Activated T-helper 1 cell treated with anti-CD3 and anti-CD28 coated beads, Interleukin-12 subunit alpha, Interleukin-12 subunit beta, Interleukin-2, Interleukin-4 antibody, amounts not matched to agents 30 ng/mL and 10 ng/mL and 1 ng/mL, durations not matched to agents 14 hours and 24 hours and 36 hours (primary cell): ENCODE data around the gene TRMO. TPM values are rescaled to one million over a fixed set of nuclear protein-coding genes. Genes with fewer than 3 reads are reported as not detected.
A peak's percentile ranks its signal among the peaks of the same experiment; 100 is the strongest.
"Not testable (repeated sequence)": the region's sequence is repeated elsewhere in the genome, so short reads cannot be mapped to it uniquely, and the experiment has no call there.

ENCODE experiments used
- DNase-seq: peaks from one replicate; pipeline ENCODE4 v3.0.0; 2021; ENCODE audit warnings: low spot score
- H3K27ac Mint-ChIP-seq: one replicate; pipeline ENCODE4 v1.8.0; 2021; ENCODE audit warnings: mild to moderate bottlenecking, mixed read lengths
- H3K27me3 Mint-ChIP-seq: one replicate; pipeline ENCODE4 v1.8.0; 2022; ENCODE audit warnings: mild to moderate bottlenecking, moderate library complexity, mixed read lengths; ENCODE audit not compliant: insufficient read depth
- H3K36me3 Mint-ChIP-seq: one replicate; pipeline ENCODE4 v1.8.0; 2021; ENCODE audit warnings: low read depth, mixed read lengths
- H3K4me1 Mint-ChIP-seq: one replicate; pipeline ENCODE4 v1.8.0; 2021; ENCODE audit warnings: low read depth, mixed read lengths
- H3K4me3 Mint-ChIP-seq: one replicate; pipeline ENCODE4 v1.8.0; 2021; ENCODE audit warnings: mild to moderate bottlenecking, moderate library complexity, mixed read lengths
- H3K9me3 Mint-ChIP-seq: one replicate; pipeline ENCODE4 v1.8.0; 2021; ENCODE audit warnings: mixed read lengths
- intact Hi-C: fragments of 100-400 bp; cut with micrococcal nuclease; formaldehyde crosslinking; loops from one replicate; pipeline ENCODE4 v1.15.1; 2024
- total RNA-seq: library from RNA; stranded (reverse); gene quantifications from 2 replicates; pipeline ENCODE4 v1.2.3, GENCODE V29; 2022

The TRMO gene, protein sequence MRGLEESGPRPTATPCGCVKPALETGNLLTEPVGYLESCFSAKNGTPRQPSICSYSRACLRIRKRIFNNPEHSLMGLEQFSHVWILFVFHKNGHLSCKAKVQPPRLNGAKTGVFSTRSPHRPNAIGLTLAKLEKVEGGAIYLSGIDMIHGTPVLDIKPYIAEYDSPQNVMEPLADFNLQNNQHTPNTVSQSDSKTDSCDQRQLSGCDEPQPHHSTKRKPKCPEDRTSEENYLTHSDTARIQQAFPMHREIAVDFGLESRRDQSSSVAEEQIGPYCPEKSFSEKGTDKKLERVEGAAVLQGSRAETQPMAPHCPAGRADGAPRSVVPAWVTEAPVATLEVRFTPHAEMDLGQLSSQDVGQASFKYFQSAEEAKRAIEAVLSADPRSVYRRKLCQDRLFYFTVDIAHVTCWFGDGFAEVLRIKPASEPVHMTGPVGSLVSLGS
- total RNA-seq = 13.1 and 14.5 TPM in 2 replicates

DNA sequence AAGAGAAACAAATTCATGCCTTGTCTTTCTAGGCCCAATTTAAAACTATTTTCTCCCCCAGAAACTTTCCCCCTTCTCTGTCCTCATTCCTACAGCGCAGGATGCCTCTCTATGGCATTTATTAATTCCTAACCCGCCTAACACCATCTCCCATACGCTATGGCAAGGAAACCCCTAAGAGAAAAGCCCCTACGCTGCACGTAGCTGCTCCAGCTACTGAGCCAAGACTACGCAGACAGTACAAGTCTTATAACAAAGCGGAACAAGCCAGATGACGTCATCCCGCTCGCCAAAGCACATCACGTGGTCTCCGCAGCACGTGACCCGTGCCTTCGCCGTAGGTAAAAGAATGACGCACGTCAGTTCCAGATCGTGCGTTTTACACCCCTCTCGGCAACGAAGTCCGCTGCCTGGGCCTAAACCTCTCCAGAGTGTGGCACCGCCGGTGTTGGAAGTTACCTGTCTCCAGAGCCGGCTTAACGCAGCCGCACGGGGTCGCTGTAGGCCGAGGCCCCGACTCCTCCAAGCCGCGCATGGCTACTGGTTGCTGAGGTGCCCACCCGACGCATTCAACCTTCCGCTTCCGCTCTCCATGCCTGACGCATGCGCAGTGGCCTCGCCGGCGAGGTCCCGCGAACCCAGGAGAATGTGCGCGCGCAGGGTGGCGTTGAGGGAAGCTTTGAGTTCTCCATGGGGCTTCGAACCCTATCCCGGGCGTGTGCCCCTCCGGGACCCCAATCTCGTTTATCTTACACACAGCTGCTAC is at the start of gene TRMO:
Gene TRMO, minus strand, starts transcription at position 542 of the 766 bp plus-strand sequence. Its CDS starts 7 bp downstream, at position 535.
- Mint-ChIP-seq H3K27ac (peak within 1 kb of the TSS; percentile 99), H3K27me3 (no peaks in the 10 kb centered on the region), H3K9me3 (no peaks in the 10 kb centered on the region), H3K4me3 (peak within 1 kb of the TSS; percentile 96), H3K36me3 (peaks cover 4% of the 10 kb centered on the region), H3K4me1 (peaks cover 59% of the 10 kb centered on the region)
- intact Hi-C loops = loop anchor here (1.0 to 10.0 kb wide), 11 partner anchors 17 to 507 kb away; partner anchors contain the start of genes NANS, NCBP1, TBC1D2 and TDRD7
- peak; percentile 96 for DNase-seq

DNA sequence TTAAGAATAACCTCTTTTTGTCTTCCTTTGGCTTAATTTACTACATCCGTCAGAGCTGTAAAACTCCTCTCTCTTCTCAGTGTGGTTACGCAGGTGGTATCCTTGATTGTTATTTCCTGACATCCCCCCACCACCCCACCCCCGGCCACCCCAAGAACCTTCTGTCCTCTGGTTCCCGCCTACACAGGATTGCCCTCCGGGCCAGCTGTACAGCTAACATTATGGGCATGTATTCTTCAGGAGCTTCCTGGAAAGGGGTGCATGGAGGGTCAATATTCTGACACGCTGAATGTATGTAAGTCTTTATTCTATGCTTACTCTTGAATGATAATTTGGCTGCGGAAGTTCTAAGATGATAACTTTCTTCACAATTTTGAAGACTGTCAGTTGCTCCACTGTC is 47.9 kb upstream of the TRMO start:
- no peak overlapping the region for H3K4me3 Mint-ChIP-seq
- no peaks in the 10 kb centered on the region for H3K36me3 Mint-ChIP-seq
- DNase-seq = no peak
- H3K27ac Mint-ChIP-seq = no peak overlapping the region
- peaks cover 18% of the 10 kb centered on the region for H3K27me3 Mint-ChIP-seq
- no peaks in the 10 kb centered on the region for H3K4me1 Mint-ChIP-seq
- H3K9me3 Mint-ChIP-seq = no peaks in the 10 kb centered on the region
- intact Hi-C loops = no loop called here

DNA sequence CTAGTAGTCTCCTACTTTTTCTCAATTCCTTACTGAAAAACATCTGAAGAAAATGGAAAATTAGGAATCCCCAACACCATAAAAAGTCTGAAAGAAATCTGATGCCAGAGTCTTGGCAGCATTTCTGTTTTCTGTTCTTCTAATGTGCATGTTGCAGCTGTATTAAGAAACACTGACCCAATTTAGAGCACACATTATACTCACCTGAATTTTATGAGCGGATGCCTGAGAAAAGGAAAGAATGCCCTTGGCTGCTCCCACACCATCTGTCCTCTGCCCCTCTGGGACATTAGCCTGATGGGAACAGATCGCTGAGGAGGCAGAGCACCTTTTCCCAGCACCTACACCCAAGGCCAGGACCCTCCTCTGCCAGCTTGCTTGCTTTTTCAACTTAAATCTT is 46.7 kb upstream of the TRMO start:
- intact Hi-C loops = loop anchor here (5.0 kb wide), 1 partner anchor 397 kb away; no protein-coding TSS in a partner anchor
- Mint-ChIP-seq H3K4me3 (no peak overlapping the region), H3K27ac (no peak overlapping the region), H3K27me3 (peaks cover 22% of the 10 kb centered on the region), H3K4me1 (no peaks in the 10 kb centered on the region), H3K9me3 (no peaks in the 10 kb centered on the region), H3K36me3 (no peaks in the 10 kb centered on the region)
- DNase-seq = no peak

DNA sequence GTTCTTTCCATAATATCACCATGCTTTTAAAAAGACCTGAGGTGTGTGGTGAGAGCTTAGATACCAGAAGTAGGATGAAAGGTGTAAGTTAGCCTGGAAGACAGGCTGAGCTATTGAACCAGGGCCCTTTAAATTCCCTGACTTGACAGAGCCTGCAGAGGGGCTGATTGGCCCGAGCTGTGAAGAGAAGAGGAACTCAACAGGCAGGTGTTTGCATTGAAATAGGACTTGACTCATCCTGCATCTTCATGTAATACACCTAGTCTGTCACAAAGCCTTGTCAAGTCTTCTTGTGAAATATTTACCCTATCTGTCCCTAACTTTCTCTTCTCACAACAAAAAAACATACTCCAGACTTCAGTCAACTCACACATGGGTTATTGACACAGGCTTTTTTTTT is 44.2 kb upstream of the TRMO start:
- Mint-ChIP-seq H3K27me3 (peaks cover 7% of the 10 kb centered on the region), H3K36me3 (no peaks in the 10 kb centered on the region), H3K4me3 (no peak overlapping the region), H3K27ac (no peak overlapping the region), H3K4me1 (no peaks in the 10 kb centered on the region), H3K9me3 (no peaks in the 10 kb centered on the region)
- intact Hi-C loops = loop anchor here (5.0 kb wide), 1 partner anchor 394 kb away; no protein-coding TSS in a partner anchor
- DNase-seq = no peak

DNA sequence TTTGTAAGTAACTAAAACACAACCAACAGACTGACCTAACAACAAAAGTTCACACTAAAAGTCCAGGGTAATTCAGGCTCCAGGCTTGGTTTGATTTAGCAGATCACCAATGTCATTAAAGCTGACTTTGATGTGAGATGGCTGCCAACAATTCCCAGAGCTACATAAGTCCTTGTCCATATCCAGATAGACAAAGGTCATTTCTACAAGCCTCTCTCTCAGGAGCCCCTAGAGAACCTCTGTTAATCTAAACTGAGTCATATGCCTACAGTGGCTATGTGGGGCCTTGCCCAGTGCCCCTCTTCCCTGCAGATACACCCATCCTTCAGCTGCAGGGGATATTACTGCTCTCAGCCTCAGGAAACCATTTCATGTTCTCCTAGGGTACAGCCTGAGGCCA is 42.6 kb upstream of the TRMO start:
- no peak for DNase-seq
- Mint-ChIP-seq H3K9me3 (no peaks in the 10 kb centered on the region), H3K27ac (no peak overlapping the region), H3K36me3 (no peaks in the 10 kb centered on the region), H3K4me1 (no peaks in the 10 kb centered on the region), H3K4me3 (no peak overlapping the region), H3K27me3 (peaks cover 4% of the 10 kb centered on the region)
- intact Hi-C loops = loop anchor here (5.0 kb wide), 1 partner anchor 393 kb away; no protein-coding TSS in a partner anchor

DNA sequence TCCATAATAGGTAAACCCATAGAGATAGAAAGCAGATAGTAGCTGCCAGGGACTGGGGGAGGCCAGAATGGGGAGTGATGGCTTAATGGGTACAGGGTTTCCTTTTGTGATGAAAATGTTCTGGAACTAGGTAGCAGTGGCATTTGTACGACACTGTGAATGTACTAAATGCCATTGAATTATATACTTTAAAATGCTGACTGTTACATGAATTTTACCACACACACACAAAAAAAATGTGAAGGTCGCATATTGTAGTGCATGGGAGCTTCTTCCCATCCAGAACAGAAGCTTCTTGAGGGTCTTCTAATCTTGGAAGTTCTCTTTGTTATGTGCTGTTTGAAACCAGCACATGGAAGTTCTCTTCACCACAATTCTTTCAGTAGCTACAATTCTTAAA is 40.9 kb upstream of the TRMO start:
- H3K9me3 Mint-ChIP-seq = no peaks in the 10 kb centered on the region
- H3K4me1 Mint-ChIP-seq = no peaks in the 10 kb centered on the region

DNA sequence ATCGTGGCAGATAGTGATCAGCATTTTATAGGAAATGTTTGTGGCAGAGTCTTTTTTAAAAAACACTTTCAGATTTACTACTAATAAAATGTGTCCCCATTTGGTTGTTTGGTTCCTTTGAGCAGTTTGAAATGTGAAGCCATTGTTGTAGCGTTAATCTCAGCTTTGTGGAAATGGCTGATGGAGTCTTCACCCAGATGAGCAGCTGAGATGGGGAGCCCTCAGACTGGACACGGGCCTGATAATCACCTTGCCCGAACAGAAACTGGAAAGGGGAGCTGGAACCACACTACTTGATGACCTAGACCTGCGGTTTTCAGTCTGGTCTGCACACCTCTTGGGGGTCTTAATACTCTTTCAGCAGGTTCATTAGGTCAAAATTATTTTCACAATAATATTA is 40.3 kb upstream of the TRMO start:
- peaks cover 4% of the 10 kb centered on the region for H3K27me3 Mint-ChIP-seq
- no peak overlapping the region for H3K4me3 Mint-ChIP-seq
- intact Hi-C loops = no loop called here
- H3K27ac Mint-ChIP-seq = no peak overlapping the region
- H3K36me3 Mint-ChIP-seq = no peaks in the 10 kb centered on the region
- H3K9me3 Mint-ChIP-seq = no peaks in the 10 kb centered on the region
- DNase-seq = no peak
- H3K4me1 Mint-ChIP-seq = no peaks in the 10 kb centered on the region

More for the DNA sequence above, 40.9 kb upstream of the TRMO start:
- Mint-ChIP-seq H3K36me3 (no peaks in the 10 kb centered on the region), H3K27me3 (peaks cover 4% of the 10 kb centered on the region), H3K27ac (no peak overlapping the region), H3K4me3 (no peak overlapping the region)
- DNase-seq = no peak
- intact Hi-C loops = no loop called here

DNA sequence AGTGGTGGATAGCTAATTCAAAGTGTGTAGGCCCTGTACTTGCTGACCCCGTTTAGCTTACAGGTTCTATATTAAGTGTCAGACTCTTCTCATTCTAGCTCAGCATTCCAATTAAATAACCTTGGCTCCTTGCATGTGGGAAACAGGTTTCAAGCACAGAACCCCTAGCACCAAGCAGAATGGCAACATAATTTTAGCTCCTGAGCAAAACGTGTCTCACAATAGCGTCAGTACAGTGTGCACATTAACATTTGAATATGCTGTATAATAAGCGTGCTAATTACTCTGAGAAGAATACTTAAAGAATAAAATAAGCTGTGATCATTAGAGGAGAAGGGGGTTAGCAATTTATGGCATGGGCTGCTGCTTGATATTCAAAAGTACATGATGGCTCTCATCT is 39.8 kb upstream of the TRMO start:
- DNase-seq = no peak
- intact Hi-C loops = no loop called here
- no peak overlapping the region for H3K4me3 Mint-ChIP-seq
- H3K9me3 Mint-ChIP-seq = no peaks in the 10 kb centered on the region
- H3K36me3 Mint-ChIP-seq = no peaks in the 10 kb centered on the region
- H3K27ac Mint-ChIP-seq = no peak overlapping the region
- peaks cover 4% of the 10 kb centered on the region for H3K27me3 Mint-ChIP-seq
- no peaks in the 10 kb centered on the region for H3K4me1 Mint-ChIP-seq

DNA sequence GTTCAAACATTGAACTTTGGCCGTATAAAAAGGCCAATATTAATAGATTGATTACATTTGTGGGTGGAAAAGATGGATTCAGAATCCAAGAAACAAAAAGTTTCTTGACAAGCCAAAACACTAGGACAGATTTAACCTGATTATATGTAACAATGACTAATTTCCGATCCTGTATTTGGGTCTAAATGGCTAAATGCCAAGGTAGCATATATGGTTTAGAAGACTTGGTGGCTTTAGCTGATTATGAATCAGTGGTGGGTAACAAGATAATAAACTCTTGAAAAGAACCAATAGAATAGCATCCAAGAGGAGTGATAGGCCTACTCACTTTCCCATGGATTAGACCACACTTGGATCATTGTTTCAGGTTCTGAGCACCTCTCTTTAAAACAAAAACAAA is 39.1 kb upstream of the TRMO start:
- Mint-ChIP-seq H3K36me3 (no peaks in the 10 kb centered on the region), H3K4me1 (no peaks in the 10 kb centered on the region), H3K27ac (no peak overlapping the region), H3K4me3 (no peak overlapping the region), H3K27me3 (peaks cover 4% of the 10 kb centered on the region), H3K9me3 (no peaks in the 10 kb centered on the region)
- intact Hi-C loops = no loop called here
- DNase-seq = no peak

DNA sequence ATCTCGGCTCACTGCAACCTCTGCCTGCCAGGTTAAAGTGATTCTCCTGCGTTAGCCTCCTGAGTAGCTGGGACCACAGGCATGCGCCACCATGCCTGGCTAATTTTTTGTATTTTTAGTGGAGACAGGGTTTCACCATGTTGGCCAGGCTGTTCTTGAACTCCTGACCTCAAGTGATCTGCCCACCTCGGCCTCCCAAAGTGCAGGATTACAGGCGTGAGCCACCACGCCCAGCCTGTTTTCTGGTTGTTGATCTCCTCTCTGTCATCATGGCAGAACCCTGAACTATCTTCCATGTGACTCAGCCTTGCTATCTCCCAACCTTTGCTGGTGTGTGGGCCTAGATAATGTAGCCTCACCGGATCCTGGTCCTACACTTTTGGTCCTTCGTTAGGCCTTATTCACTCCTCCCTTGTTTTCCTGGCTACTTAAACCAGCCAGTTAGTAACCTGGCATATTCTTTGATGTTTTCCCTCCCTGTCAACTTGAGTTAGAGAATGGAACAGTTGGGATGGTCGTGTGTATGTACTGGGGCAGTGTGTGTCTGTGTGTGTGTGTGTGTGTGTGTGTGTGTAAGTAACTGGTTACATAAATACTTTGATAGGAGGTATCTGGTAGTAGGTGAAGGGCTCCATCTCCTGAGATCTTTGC is 38.5 kb upstream of the TRMO start:
- H3K27ac Mint-ChIP-seq, DNase-seq, H3K4me3 Mint-ChIP-seq, H3K9me3 Mint-ChIP-seq, intact Hi-C loops, H3K4me1 Mint-ChIP-seq, H3K27me3 Mint-ChIP-seq, H3K36me3 Mint-ChIP-seq: not testable (repeated sequence)

DNA sequence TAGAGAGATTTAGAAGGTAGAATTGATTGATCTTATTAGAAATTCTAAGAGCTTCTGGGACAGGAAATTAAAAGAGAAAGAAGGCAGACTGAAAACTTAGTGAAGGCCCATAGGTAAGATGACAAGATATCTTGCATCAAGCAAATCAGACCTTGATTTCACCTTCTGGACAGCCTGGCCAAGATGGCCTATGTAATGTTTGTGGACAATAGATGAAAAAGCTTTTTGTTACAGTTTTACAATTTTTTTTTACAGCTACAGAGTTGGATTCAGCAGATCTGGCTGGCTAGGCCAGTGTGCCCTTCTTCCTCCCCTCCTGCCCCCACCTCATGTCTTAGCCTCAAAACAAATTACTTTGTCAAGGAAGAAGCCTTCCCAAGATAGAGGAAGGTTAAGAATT is 37.3 kb upstream of the TRMO start:
- intact Hi-C loops = no loop called here
- H3K36me3 Mint-ChIP-seq = no peaks in the 10 kb centered on the region
- no peaks in the 10 kb centered on the region for H3K4me1 Mint-ChIP-seq
- H3K9me3 Mint-ChIP-seq = no peaks in the 10 kb centered on the region
- peaks cover 2% of the 10 kb centered on the region for H3K27me3 Mint-ChIP-seq
- H3K27ac Mint-ChIP-seq = no peak overlapping the region
- no peak overlapping the region for H3K4me3 Mint-ChIP-seq
- DNase-seq = no peak

DNA sequence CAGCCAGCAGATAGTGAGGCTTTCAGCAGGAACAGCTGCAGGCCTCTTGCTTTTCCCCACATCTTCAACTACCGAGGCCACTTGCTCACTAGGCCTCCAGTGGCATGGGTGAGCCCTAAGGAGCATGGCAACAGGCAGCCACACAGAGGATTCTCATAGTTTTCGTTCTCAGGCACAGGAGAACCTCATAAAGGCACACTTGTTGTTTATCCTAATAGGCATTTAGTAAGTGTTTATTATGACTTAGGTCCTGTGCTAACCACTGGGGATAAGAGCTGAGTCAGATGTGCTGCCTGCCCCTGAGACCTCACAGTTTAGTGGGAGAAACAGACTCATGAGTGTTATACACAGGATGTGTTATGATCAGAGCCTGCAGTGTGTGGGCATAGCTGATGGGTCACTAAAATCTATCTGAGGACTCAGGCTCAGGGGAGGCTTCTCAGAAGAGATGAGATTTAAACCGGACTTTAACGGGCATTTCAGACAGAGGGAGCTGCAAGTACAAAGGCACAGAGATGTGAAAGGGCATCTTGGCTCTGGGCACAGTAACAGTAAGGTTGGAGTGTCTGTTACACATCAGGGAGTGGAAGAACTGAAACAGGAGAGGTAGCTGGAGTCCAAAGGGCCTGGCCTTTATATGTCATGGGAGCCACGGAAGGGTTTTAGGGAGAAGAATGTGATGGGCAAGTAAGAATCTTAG is 36.7 kb upstream of the TRMO start:
- Mint-ChIP-seq H3K4me3 (no peak overlapping the region), H3K4me1 (no peaks in the 10 kb centered on the region), H3K27me3 (no peaks in the 10 kb centered on the region), H3K9me3 (no peaks in the 10 kb centered on the region), H3K27ac (no peak overlapping the region), H3K36me3 (no peaks in the 10 kb centered on the region)
- intact Hi-C loops = no loop called here
- DNase-seq = no peak
